Erythroblast (primary cell): ENCODE data around the gene PTGFRN.

ENCODE experiments used
- GATA1 ChIP-seq: IDR thresholded peaks from 2 replicates; pipeline ENCODE4 v1.6.1; 2011; ENCODE audit warnings: low read depth, mild to moderate bottlenecking, control low read depth, low read length, moderate library complexity
- POLR2A ChIP-seq: IDR thresholded peaks from 2 replicates; pipeline ENCODE4 v1.6.1; 2011; ENCODE audit warnings: mild to moderate bottlenecking, low read length

- TF ChIP-seq POLR2A (no peak), GATA1 (no peak)
Observed at GRCh38 chr1:116875391-116875790, 34.3 kb upstream of the PTGFRN start.
